ENCODE measurements around the gene UBLCP1.

- TF ChIP-seq EZH2 (IDR thresholded peaks at IDR 0.05; ENCODE audit: borderline replicate concordance): no peak
- TF ChIP-seq, protein P1, sequence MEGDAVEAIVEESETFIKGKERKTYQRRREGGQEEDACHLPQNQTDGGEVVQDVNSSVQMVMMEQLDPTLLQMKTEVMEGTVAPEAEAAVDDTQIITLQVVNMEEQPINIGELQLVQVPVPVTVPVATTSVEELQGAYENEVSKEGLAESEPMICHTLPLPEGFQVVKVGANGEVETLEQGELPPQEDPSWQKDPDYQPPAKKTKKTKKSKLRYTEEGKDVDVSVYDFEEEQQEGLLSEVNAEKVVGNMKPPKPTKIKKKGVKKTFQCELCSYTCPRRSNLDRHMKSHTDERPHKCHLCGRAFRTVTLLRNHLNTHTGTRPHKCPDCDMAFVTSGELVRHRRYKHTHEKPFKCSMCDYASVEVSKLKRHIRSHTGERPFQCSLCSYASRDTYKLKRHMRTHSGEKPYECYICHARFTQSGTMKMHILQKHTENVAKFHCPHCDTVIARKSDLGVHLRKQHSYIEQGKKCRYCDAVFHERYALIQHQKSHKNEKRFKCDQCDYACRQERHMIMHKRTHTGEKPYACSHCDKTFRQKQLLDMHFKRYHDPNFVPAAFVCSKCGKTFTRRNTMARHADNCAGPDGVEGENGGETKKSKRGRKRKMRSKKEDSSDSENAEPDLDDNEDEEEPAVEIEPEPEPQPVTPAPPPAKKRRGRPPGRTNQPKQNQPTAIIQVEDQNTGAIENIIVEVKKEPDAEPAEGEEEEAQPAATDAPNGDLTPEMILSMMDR (IDR thresholded peaks at IDR 0.05; ENCODE audit: poor library complexity): no peak
- TF ChIP-seq EZH2phosphoT487 (IDR thresholded peaks at IDR 0.05; ENCODE audit: low read depth, severe bottlenecking, unreplicated experiment): no peak
Measured at GRCh38 chr5:159252195-159252594, 10.9 kb upstream of the UBLCP1 start.

Measured in hepatocyte (in vitro differentiated cells).